Activated naive CD4-positive, alpha-beta T cell (primary cell): ENCODE measurements around the gene MXRA8.
A peak's percentile ranks its signal among the peaks of the same experiment; 100 is the strongest.
"Not testable (repeated sequence)": the region's sequence is repeated elsewhere in the genome, so short reads cannot be mapped to it uniquely, and the experiment has no call there.

Source experiments
- DNase-seq, 4 experiments: peaks; one replicate each; lab custom pipeline; 2025; lab: John Stamatoyannopoulos, UW

The MXRA8 gene

GRCh38 chr1:1393014-1393413 lies 34.7 kb upstream of the MXRA8 start:
- DNase-seq, result no peak

- DNase-seq, result no peak
Observed at GRCh38 chr1:1391225-1391624, 32.9 kb upstream of the MXRA8 start.

GRCh38 chr1:1390675-1391074 lies 32.3 kb upstream of the MXRA8 start:
- no peak for DNase-seq

GRCh38 chr1:1388078-1388472 lies 29.7 kb upstream of the MXRA8 start:
- no peak for DNase-seq

GRCh38 chr1:1387098-1388077 lies 29.0 kb upstream of the MXRA8 start:
- DNase-seq, result no peak

- no peak for DNase-seq
Observed at GRCh38 chr1:1385931-1386330, 27.6 kb upstream of the MXRA8 start.

- not testable (repeated sequence) for DNase-seq
Observed at GRCh38 chr1:1385339-1385738, 27.0 kb upstream of the MXRA8 start.

- no peak for DNase-seq
Observed at GRCh38 chr1:1381294-1381693, 22.9 kb upstream of the MXRA8 start.

- no peak for DNase-seq
Observed at GRCh38 chr1:1380860-1381259, 22.5 kb upstream of the MXRA8 start.

- DNase-seq, result no peak
Observed at GRCh38 chr1:1377540-1378205, 19.3 kb upstream of the MXRA8 start.

- DNase-seq, result no peak
Observed at GRCh38 chr1:1376551-1377226, 18.3 kb upstream of the MXRA8 start.

- peak; percentile 86 to 90 (median 87) for DNase-seq
Observed at GRCh38 chr1:1374929-1375662, 16.7 kb upstream of the MXRA8 start, which contains the start of gene AURKAIP1. Gene AURKAIP1, minus strand, starts transcription at chr1:1375207. Its CDS starts 451 bp downstream, at chr1:1374756.

- DNase-seq, result no peak
Observed at GRCh38 chr1:1374589-1374928, 16.2 kb upstream of the MXRA8 start.

- no peak for DNase-seq
Observed at GRCh38 chr1:1373815-1374588, 15.6 kb upstream of the MXRA8 start.

GRCh38 chr1:1373051-1373814 lies 14.9 kb upstream of the MXRA8 start:
- no peak for DNase-seq

GRCh38 chr1:1371746-1372711 lies 13.7 kb upstream of the MXRA8 start:
- peak; percentile 51 to 76 (median 69) for DNase-seq

GRCh38 chr1:1371364-1371745 lies 13.0 kb upstream of the MXRA8 start:
- DNase-seq, result peak in 2 of 4 experiments; percentile 21 to 44

- DNase-seq, result no peak
Observed at GRCh38 chr1:1370771-1371300, 12.5 kb upstream of the MXRA8 start.

GRCh38 chr1:1370094-1370493 lies 11.7 kb upstream of the MXRA8 start:
- DNase-seq, result not testable (repeated sequence)
